H1 (cell line): ENCODE data around the gene LITAFD.

Source experiments
- GABPA ChIP-seq: IDR thresholded peaks from 2 replicates; pipeline ENCODE4 v1.6.1; 2011; ENCODE audit warnings: mild to moderate bottlenecking, low read length, moderate library complexity, borderline replicate concordance; ENCODE audit not compliant: insufficient read depth
- POLR2A ChIP-seq, 2 experiments: IDR thresholded peaks; 1 replicate in 1 of 2; 2 replicates in 1 of 2; pipeline ENCODE4 v1.6.1; 2011; ENCODE audit warnings: low read depth in 2 of 2, low read length in 2 of 2, mild to moderate bottlenecking in 2 of 2; ENCODE audit errors: control extremely low read depth in 1 of 2
- TF ChIP-seq, protein P1 (sequence below), 3 experiments: IDR thresholded peaks; 1 replicate in 2 of 3; 2 replicates in 1 of 3; pipeline versions ENCODE4 v1.5.1 to v1.6.1; 2011; ENCODE audit warnings: low read length in 3 of 3, mild to moderate bottlenecking in 3 of 3, inconsistent platforms in 2 of 3, low read depth in 1 of 3, moderate library complexity in 1 of 3; ENCODE audit not compliant: insufficient read depth in 1 of 3; ENCODE audit errors: control extremely low read depth in 1 of 3

- TF ChIP-seq POLR2A (IDR thresholded peaks at IDR 0.05; ENCODE audit: control extremely low read depth in 1 of 2, low read depth in 2 of 2, low read length in 2 of 2) = no peak
- TF ChIP-seq, protein P1, sequence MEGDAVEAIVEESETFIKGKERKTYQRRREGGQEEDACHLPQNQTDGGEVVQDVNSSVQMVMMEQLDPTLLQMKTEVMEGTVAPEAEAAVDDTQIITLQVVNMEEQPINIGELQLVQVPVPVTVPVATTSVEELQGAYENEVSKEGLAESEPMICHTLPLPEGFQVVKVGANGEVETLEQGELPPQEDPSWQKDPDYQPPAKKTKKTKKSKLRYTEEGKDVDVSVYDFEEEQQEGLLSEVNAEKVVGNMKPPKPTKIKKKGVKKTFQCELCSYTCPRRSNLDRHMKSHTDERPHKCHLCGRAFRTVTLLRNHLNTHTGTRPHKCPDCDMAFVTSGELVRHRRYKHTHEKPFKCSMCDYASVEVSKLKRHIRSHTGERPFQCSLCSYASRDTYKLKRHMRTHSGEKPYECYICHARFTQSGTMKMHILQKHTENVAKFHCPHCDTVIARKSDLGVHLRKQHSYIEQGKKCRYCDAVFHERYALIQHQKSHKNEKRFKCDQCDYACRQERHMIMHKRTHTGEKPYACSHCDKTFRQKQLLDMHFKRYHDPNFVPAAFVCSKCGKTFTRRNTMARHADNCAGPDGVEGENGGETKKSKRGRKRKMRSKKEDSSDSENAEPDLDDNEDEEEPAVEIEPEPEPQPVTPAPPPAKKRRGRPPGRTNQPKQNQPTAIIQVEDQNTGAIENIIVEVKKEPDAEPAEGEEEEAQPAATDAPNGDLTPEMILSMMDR (IDR thresholded peaks at IDR 0.05; ENCODE audit: control extremely low read depth in 1 of 3, insufficient read depth in 1 of 3, low read depth in 1 of 3, low read length in 3 of 3) = no peak
- no peak for TF ChIP-seq GABPA
These were observed 12.7 kb downstream of the LITAFD start for GRCh38 chr16:8894736-8895334.
